ENCODE measurements around the gene GPR61.

The GPR61 gene

DNA sequence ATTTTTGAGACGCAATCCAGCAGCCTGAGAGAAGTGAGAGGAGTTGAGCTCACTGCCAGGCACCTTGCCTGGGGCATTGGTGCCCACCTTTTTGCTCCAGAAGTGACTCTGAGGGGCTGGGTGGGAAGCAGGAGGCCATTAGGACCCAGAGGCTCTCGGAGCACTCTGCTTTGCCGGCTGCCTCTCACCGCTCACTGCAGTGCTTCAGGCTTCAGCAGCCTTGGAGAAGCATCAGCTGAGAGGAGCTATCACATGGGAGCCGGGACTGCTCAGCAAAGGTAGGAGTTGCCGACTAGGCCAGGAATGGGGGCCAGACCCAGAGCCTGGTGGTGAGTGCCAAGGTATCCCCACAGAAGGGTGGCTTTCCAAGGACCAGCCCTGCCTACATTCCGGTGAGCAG lies at the start of gene GPR61:
TSS of gene GPR61 (plus strand) at position 197 of the 400 bp plus-strand sequence. CDS start 3,151 bp downstream, outside the sequence.
- DNase-seq: peak; percentile 50 to 97 (median 81)
- intact Hi-C loops (cut with DNase I): loop anchor here (10.0 kb wide), 2 partner anchors 265 to 445 kb away; partner anchors contain the start of gene AHCYL1

DNA sequence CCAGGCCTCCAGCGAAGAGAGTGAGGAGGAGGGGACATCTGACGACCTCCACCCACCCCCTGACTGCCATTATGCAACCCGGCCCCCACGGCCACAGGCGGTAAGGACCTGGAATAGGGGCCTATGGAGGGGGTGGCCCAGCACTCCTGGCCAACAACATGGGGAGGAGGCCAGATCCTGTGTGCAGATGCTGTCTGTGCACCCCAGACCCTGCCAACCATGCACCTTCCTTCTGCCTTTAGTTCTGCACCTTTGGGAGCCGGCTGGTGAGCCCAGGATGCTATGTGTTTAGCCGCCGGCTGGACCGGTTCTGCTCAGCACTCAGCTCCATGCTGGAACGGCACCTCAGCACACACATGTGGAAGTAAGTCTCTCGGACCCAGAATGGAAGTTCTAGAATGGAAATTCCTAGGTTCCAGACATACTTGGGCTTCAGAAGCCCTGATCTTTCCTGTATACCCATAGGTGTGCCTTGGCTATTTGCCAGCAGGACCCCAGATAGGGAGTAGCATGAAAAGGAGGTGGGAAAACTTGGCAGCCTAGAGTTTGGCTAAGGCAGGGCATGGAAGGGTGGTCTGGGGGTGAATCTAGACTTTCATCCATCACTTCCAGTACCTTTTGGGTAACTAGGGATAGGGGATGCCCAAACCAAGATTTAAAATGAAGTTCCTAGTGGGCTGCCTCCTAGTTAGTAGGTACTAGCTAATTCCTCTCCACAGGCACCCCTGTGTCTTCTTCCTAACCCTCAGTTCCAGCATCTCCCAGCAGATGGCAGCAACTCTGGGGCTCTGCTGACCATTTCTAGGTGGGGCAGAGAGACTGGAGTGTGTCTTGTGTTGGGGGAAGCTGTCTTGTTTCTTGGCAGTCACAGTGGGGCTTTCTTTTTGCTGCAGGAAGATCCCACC lies 49.4 kb upstream of the GPR61 start:
- peak in 41 of 42 donors; percentile 58 to 93 (median 82) for DNase-seq
- intact Hi-C loops (cut with DNase I): no loop called here

- no peak for DNase-seq
- intact Hi-C loops (cut with DNase I): no loop called here
Measured at GRCh38 chr1:109490934-109491302, 48.8 kb upstream of the GPR61 start.

DNA sequence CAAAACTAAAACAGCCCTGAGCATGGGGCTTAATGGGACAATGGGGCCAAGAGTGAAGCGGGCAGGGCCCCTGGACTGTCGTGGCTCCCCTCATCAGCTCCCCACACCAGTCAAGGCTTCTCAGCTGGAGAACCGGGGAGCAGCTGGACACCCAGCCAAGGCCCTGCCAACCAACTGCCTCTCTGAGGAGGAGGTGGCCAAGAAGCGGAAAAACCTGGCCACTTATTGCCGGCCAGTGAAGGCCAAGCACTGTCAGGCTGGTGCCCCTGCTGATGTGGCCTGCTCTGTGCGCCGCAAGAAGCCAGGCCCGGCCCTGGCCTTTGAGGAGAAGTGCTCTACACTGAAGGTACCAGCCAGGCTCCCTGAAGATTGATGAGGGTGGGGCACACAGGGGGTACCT lies 48.3 kb upstream of the GPR61 start:
- intact Hi-C loops (cut with DNase I): no loop called here

DNA sequence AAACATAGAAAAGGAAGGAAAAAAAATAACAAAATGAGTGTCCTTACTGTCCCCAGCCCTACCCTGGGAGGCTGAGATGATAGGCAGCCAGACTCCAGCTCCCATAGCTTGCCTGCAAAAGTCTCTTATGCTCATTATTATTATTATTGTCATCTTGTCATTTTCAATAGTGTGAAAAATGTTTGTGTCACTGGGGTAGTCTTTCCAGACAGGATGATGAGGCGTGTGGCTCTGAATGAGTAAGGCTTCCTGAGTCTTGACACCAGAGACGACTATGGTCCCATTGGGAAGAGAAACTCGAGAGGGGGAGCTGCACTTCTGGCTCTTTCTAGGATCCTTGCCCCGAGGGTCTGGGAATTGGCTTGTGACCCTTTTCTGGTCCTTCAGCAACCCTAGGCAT lies 46.9 kb upstream of the GPR61 start:
- intact Hi-C loops (cut with DNase I): loop anchor here (2.0 kb wide), 1 partner anchor 40 kb away; no protein-coding TSS in a partner anchor
- no peak for DNase-seq

More for the DNA sequence above, 48.3 kb upstream of the GPR61 start:
- DNase-seq: no peak

GRCh38 chr1:109493227-109493626 lies 46.4 kb upstream of the GPR61 start:
- intact Hi-C loops (cut with DNase I): loop anchor here (2.0 kb wide), 1 partner anchor 40 kb away; no protein-coding TSS in a partner anchor
- peak in 10 of 42 donors; percentile 11 to 65 (median 34) for DNase-seq

DNA sequence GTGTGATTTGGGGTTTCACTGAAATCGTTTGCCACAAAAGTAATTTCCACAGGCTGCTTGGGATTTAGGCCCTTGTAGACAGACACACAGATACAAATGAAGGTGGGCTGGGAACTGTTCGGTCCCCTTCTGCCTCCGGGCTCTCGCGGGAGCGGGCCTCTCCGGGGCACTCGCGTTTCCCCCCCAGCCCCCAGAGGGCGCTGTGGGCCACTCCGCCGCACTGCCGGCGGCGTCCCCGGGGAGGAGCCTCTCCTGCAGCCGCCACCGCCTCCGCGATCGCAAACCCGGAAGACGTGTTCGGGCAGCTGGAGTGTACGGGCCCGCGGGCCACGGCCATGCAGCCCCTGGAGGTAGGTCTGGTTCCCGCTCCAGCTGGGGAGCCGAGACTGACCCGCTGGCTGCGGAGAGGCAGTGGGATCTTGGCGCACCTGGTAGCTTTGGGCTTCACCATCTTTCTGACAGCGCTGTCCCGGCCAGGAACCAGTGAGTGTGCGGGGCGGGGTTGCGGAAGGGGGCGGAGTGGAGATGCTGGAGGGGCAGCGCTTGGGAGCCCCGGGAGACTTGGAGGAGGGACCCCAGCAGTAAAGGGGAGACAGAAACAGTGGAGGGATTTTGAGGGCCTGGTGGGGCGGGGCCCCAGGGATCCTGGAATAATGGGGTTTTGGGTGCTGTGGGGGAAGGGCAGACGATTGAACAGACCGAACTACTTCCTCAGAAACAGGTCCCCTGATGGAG lies 45.7 kb upstream of the GPR61 start, which contains the start of gene CYB561D1:
TSS of gene CYB561D1 (plus strand) at position 290 of the 735 bp plus-strand sequence. CDS start at position 336, 46 bp downstream.
- DNase-seq: peak; percentile 59 to 95 (median 89)
- intact Hi-C loops (cut with DNase I): loop anchor here (2.0 kb wide), 1 partner anchor 39 kb away; no protein-coding TSS in a partner anchor

DNA sequence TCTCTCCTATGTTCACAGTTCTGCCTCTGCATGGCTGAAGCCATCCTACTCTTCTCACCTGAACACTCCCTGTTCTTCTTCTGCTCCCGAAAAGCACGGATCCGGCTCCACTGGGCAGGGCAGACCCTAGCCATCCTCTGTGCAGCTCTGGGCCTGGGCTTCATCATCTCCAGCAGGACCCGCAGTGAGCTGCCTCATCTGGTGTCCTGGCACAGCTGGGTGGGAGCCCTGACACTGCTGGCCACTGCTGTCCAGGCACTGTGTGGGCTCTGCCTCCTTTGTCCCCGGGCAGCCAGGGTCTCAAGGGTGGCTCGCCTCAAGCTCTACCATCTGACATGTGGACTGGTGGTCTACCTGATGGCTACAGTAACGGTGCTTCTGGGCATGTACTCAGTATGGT lies 43.9 kb upstream of the GPR61 start:
- intact Hi-C loops (cut with DNase I): no loop called here
- DNase-seq: no peak

DNA sequence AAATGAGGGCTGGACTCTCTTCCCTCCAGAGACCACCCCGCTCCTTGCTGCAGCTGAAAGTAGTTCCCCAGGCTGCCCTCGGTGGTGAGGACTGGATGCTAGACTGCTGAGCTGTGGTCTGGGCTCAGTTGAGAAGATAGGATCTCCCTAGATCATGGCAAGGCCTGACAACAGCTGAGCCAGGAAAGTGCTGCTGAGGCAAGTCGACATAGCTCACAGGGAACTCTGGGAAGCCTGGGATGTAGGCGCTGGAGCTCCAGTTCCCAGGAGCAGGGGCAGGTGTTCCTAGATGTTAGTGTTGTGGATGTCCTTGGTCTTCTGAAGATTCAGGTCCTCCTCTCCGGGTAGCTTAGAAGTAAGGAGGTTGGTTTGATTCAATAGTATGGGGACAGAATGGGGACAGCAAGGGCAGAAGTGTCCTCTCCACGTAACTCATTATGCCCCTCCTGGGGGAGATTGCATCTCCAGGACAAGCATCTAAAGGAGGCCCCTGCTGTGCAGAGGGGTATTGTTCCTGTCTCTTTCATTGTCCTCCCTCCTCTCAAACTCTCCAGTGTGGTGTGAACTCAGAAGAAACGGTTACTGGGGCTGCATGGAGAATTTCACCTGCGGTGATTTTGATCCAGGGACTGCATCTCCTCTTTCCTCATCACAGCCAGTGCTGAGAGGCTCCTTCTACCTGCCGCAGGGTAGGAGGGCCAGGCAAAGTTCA lies 42.1 kb upstream of the GPR61 start:
- DNase-seq: peak in 15 of 42 donors; percentile 26 to 68 (median 44)
- intact Hi-C loops (cut with DNase I): no loop called here

DNA sequence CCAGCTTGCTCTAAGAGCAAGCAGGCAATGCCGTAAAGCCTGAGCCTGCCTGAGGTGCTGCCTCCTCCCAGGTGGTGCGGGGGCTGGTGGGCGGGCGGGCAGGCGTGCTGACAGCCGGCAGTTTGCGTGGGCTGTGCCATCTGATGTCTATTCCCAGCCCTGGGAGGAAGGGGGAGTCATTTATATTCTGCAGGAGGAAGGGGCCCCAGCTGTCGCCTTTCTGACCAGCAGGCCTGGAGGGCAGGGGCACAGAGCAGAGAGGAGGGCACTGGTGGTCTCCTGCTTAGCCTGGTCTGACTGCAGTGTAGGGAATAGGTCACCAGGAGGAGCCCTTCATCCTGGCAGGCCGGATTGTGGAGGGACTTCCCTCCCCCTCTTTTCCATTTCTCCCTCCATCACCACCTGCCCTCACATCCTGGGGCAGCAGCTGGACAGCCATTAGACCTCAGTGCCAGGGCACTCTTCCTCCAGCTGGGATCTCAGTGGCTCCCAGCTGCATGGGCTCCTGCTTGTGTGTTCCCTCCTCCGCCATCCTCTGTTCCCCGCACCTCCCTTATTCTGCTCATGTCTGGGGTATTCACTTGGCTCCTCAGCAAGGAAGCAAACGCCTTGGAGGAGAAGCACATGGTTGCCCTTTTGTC lies 41.4 kb upstream of the GPR61 start:
- intact Hi-C loops (cut with DNase I): no loop called here
- peak; percentile 29 to 90 (median 70) for DNase-seq

DNA sequence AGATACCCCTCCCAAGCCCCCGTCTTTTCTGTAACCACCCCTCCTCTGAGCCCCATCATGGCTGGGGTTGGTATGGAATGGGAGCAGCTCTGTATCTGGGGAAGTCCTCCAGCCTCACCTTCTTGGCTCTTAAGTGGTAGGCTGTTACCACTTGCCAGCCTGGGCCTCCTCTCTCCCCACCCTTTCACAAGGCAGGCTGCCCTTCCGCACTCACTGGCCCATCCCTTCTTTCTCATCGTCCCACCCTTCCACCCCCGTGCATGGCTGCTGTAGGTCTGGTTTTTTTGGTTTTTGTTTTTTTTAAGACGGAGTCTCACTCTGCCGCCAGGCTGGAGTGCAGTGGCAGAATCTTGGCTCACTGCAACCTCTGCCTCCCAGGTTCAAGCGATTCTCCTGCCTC lies 40.6 kb upstream of the GPR61 start:
- intact Hi-C loops (cut with DNase I): no loop called here
- DNase-seq: peak in 5 of 42 donors; percentile 25 to 59 (median 33)

DNA sequence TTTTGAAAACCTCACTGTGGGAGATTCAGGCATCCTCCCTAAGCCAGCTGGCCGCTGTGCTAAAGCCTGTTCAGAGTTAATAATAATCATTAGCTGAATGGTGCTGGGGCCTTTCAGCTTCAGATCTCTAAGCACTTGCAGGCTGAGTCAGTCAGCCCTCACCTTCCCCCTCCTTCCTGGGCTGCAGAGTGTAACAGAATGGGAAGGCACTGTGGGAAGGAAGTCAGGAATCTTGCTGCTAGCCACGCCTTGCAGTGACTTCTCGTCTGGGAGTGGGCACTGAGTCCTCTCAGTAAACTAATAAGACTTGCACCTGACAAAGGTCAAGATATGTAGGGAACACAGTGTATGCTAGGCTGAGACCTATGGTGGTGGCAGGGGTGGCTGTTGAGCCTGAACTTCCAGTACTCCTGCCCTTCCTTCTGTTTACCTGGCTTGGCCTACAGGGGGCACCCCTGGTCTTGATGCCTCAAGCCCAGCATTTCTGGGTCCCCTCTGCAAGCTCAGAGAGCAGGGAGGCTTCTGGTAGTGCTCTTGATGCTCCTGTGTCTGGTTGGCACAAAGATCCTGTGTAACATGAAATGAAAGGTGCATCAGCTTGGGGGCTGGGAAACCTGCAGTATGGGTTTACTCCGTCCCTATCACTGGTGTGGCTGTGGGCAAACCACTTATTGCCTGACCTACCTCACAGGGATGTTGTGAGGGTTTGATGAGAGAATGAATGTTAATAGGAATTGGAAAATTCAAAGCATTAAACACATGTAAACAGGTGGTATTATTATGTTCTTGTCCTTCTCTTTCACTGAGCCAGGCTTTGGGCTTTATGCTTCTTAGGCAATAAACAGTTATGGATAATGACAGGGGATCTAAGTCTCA lies 39.8 kb upstream of the GPR61 start:
- DNase-seq: peak in 36 of 42 donors; percentile 17 to 86 (median 52)
- intact Hi-C loops (cut with DNase I): no loop called here

GRCh38 chr1:109500941-109501381 lies 38.7 kb upstream of the GPR61 start:
- peak in 1 of 42 donors; percentile 37 for DNase-seq
- intact Hi-C loops (cut with DNase I): no loop called here

DNA sequence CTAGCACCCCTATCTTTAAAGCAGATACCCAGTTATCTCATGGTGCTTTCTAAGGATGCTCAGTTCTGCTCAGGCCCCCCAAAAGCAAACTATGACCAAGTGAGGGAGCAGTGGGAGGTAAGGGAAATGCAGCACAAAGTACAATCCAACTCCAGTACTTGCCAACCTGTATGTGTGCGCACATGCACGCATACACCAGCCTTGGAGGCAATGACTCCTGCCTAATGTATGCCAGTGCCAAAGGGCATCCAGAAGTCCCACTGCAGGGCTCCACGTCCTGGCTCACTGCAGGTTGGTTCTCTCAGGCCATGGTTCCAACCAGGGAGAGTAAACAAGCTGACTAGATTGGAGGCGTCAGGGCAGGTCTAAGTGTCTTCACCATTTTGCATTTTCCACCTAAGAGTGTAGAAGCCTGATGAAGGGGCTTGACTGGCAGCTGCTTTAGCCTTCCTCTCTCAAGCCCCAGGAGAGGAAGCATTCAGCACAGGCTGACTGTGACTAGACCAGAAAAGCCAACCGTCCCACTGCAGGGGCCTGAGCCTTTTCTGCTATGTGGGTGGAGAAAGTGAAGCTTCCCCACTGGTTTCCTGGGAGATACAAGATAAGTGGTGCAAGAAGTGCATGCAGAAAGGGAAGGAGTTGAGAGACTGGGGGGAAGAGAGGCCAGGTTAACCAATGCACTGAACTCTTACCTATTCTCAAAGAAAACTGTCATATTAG lies 37.9 kb upstream of the GPR61 start:
- no peak for DNase-seq
- intact Hi-C loops (cut with DNase I): no loop called here

GRCh38 chr1:109502364-109502851 lies 37.3 kb upstream of the GPR61 start:
- intact Hi-C loops (cut with DNase I): no loop called here
- peak in 4 of 42 donors; percentile 38 to 70 (median 61) for DNase-seq

- intact Hi-C loops (cut with DNase I): no loop called here
- DNase-seq: no peak
Measured at GRCh38 chr1:109503935-109504334, 35.7 kb upstream of the GPR61 start.

DNA sequence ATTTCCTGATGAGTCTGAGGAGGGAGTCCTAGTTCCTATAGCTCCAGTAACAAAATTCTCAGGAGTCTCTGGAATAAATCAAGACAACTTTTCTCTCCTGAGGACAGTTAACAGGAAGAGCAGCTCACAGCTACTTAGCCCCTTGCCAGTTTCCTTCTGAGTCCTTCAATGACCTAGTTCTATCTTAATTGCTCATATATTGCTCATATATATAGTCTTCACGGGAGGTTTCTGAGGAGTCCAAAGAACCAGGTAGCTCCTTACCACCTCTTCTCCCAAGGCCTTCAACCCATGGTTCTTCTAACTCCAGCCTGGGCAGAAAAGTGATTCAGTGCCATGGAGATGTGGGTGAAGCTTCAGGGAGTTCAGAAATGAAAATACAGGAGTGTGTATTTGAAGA lies 34.7 kb upstream of the GPR61 start:
- intact Hi-C loops (cut with DNase I): no loop called here

More for the DNA sequence above, 34.7 kb upstream of the GPR61 start:
- no peak for DNase-seq
